Caki2 (cell line): Measurements from ENCODE around the gene CALN1. TPM values are rescaled to one million over a fixed set of nuclear protein-coding genes. Genes with fewer than 3 reads are reported as not detected.
"Not testable (repeated sequence)": the region's sequence is repeated elsewhere in the genome, so short reads cannot be mapped to it uniquely, and the experiment has no call there.

Experiments used
- DNase-seq: peaks from one replicate; pipeline ENCODE4 v3.0.0-alpha.2; 2015; ENCODE audit warnings: low read depth
- in situ Hi-C: cut with HindIII; loops from 2 replicates; pipeline ENCODE4 v1.10.0; 2016; ENCODE audit warnings: low sequenced_read_pairs, low pct_unique_long_range_greater_than_20kb, mixed read lengths
- total RNA-seq: library from RNA; depleted of rRNA; stranded (reverse); fragments of >200 nt; shearing (Covaris generic); gene quantifications from 2 replicates; pipeline ENCODE4 v1.2.3, GENCODE V29; 2014; ENCODE audit warnings: low replicate concordance

CALN1 gene
- total RNA-seq, 1 experiment from 2014 or later: not detected

GRCh38 chr7:72243329-72243728, 168.8 kb downstream of the CALN1 start:
- in situ Hi-C loops: no loop called here
- no peak for DNase-seq

DNA sequence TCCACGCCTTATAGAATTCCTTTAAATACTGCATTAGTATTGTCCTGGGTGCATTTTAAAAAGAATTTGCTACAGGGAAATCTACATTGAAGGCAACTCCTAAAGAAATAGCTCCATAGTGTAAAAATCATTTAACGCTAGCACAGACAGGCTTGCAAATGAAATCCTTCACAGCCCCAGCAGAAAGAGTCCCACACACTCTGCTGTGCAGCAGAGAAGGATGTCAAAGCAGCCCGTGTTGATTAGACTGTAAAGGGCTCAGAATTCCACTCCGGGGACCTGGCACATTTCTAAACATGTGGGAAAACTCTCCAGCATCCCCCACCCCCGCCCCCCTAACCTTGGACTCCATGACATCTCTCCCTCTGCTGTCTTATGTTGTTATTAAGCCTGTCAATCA, 176.8 kb downstream of the CALN1 start:
- in situ Hi-C loops: no loop called here
- DNase-seq: no peak

DNA sequence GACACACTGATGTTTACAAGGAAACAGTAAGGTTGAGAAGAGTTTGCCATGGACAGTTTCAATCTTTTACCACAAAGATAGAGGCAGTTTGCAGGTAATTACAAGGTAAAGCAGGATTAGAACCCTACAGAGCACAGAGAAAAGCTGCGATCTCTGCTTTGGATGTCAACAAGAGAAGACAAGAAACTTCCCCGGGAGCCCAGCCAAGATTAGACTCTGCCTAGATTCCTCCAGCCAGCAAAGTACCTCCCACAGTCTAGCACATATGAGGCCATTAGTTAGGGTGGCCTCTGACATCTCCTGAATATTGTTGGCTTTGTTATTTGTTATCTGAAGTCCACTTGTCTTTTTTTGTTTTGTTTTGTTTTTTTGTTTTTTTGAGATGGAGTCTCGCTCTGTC, 178.1 kb downstream of the CALN1 start:
- DNase-seq: no peak
- in situ Hi-C loops: no loop called here

GRCh38 chr7:72230281-72230680, 181.9 kb downstream of the CALN1 start:
- no peak for DNase-seq
- in situ Hi-C loops: no loop called here

GRCh38 chr7:72223351-72223750, 188.8 kb downstream of the CALN1 start:
- in situ Hi-C loops: no loop called here
- DNase-seq: no peak

- DNase-seq: no peak
- in situ Hi-C loops: no loop called here
Observed at GRCh38 chr7:72222136-72222535, 190.0 kb downstream of the CALN1 start.

DNA sequence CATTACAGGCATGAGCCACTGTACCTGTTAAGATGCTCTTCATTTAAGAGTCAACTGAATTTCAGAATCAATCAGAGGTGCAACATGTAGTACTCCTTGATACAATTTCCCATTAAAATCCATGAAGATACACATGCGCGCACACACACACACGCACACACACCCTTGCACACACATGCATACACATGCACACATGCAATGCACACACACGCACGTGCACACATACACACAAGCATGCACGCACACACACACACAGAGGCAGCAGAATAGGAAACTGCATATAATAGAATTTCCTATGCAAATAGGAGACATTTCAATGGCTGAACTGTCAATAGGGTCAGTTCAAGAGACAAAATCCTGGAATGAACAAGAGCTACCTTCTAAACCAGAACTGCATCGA, 192.6 kb downstream of the CALN1 start:
- DNase-seq: no peak
- in situ Hi-C loops: no loop called here

- in situ Hi-C loops: no loop called here
- DNase-seq: no peak
Observed at GRCh38 chr7:72217151-72217550, 195.0 kb downstream of the CALN1 start.

DNA sequence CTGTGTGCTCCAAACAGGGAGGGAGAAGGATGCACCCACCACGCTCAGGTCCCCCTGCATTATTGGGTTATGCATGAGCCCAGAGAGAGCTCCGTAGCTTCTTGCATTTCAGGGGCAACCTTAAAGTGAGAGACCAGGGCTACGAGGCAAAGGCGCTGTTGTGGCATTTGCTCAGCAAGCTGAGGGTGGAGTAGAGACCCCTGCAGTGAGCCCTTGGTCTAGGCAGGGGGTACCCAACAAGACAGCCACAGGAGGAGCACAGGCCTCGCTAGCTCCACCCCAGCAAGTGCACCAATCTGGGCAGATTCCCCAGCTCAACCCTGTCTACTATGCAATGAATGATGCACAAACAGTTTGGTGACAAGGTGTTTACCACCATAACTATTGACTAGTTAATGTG, 198.4 kb downstream of the CALN1 start:
- in situ Hi-C loops: no loop called here

GRCh38 chr7:72213081-72213480, 199.1 kb downstream of the CALN1 start:
- in situ Hi-C loops: no loop called here
- no peak for DNase-seq

More for the DNA sequence above, 198.4 kb downstream of the CALN1 start:
- no peak for DNase-seq

DNA sequence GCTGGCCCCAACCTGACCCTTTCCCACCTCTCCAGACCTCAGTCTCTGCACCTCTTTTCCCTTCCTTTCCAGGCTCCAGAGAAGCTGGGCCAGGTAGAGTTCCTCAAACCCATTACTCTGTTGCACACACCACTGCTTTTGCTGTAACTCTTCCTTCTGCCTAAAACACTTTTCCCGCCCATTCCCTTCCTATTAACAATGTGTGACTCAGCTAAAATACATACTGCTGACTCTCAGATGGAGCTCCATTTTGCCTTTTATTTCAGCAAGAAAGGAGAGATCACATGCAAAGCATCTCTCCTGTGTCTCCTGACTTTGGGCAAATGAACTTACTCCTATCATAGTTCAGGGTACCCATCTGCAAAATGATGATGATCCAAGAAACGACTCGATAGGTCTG, 201.0 kb downstream of the CALN1 start:
- no peak for DNase-seq
- in situ Hi-C loops: no loop called here

DNA sequence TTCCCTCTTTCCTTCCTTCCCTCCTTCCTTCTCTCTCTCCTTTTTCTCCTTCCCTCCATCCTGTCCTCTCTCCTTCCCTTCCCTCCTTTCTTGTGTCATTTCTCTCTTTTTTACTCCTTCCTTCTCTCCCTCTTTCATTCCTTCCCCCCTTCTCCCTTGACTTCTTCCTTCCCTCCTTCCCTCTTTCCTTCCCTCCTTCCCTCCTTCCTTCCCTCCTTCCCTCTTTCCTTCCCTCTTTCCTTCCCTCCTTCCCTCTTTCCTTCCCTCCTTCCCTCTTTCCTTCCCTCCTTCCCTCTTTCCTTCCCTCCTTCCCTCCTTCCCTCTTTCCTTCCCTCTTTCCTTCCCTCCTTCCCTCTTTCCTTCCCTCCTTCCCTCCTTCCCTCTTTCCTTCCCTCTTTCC, 203.1 kb downstream of the CALN1 start:
- DNase-seq, in situ Hi-C loops: not testable (repeated sequence)

DNA sequence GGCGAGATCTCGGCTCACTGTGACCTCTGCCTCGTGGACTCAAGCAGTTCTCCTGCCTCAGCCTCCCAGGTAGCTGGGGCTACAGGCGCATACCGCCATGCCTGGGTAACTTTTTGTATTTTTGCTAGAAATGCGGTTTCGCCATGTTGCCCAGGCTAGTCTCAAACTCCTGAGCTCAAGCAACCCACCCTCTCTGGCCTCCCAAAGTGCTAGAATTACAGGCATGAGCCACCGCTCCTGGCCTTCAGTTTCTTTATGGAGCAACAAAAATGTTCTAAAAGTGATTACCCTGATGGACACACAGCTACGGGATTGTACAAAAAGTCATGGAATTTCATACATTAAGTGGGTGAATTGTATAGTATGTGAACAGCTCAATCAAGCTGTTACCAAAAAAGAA, 216.0 kb downstream of the CALN1 start:
- in situ Hi-C loops: no loop called here
- no peak for DNase-seq

GRCh38 chr7:72190919-72191318, 221.2 kb downstream of the CALN1 start:
- in situ Hi-C loops: no loop called here
- no peak for DNase-seq

DNA sequence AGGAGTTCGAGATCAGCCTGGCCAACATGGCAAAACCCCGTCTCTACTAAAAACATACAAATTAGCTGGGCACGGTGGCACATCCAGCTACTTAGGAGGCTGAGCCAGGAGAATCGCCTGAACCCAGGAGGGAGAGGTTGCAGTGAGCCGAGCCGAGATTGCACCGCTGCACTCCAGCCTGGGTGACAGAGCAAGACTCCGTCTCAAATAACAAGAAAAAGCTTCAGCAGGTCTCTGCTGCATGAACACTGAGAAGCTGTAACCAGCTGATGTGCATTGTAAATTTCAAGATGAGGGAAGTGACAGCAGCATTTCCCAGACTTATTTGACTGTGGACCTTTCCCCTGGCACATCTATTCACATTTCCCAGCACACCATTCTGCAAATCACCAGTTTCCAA, 222.0 kb downstream of the CALN1 start:
- no peak for DNase-seq
- in situ Hi-C loops: no loop called here

DNA sequence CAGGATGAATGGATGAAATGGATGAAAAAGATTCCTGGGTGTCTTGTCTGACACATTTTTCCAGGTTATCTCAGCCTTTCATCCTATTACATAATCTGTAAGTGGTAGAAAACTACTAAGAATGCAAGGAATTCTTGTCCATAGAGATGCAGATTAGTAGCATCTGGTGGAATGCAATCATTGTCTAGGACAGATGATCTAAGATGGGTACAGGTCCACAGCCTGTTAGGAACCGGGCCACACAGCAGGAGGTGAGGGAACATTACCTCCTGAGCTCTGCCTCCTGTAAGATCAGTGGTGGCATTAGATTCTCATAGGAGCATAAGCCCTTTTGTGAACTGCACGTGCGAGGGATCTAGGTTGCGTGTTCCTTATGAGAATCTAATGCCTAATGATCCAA, 225.0 kb downstream of the CALN1 start:
- DNase-seq: no peak
- in situ Hi-C loops: no loop called here

- no peak for DNase-seq
- in situ Hi-C loops: no loop called here
Observed at GRCh38 chr7:72183835-72184234, 228.3 kb downstream of the CALN1 start.

DNA sequence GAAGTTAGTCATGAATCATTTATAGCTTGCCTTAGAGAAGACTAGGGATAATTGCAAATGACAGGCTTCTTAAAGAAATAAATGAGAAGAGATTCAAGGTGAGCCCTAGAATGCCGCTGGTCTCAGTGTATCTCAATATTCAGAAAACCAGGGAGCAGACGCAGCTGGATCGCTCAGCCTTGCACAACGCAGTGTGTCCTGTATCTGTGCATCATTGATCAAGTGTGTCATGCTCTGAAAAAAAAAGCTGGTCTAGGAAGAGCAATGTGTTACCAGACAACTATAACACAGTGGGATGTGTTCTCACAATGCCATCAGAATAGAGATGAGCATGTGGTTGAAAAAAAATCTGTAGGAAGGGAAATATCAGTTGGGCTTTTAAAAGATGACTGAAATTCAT, 230.1 kb downstream of the CALN1 start:
- in situ Hi-C loops: no loop called here
- DNase-seq: no peak

GRCh38 chr7:72176875-72177274, 235.3 kb downstream of the CALN1 start:
- DNase-seq: no peak
- in situ Hi-C loops: no loop called here

- no peak for DNase-seq
- in situ Hi-C loops: no loop called here
Observed at GRCh38 chr7:72170475-72170874, 241.7 kb downstream of the CALN1 start.

GRCh38 chr7:72163271-72163670, 248.9 kb downstream of the CALN1 start:
- no peak for DNase-seq

More at GRCh38 chr7:72163271-72163670, 248.9 kb downstream of the CALN1 start:
- in situ Hi-C loops: no loop called here
